Left ventricle myocardium inferior (tissue), 1 donor: ENCODE measurements around the gene CYP4V2. TPM values are rescaled to one million over a fixed set of nuclear protein-coding genes. Genes with fewer than 3 reads are reported as not detected.

Experiments used
- DNase-seq: peaks from one replicate; pipeline ENCODE4 v3.0.0-alpha.2; 2020
- H3K27ac ChIP-seq: fragments of 200-600 bp; replicated peaks from 2 replicates; pipeline ENCODE4 v1.8.0; 2021
- H3K27me3 ChIP-seq: fragments of 200-600 bp; 2 replicates; pipeline ENCODE4 v1.8.0; 2021; ENCODE audit warnings: low read depth
- H3K36me3 ChIP-seq: fragments of 200-600 bp; 2 replicates; pipeline ENCODE4 v1.8.0; 2021
- H3K4me1 ChIP-seq: fragments of 200-600 bp; 2 replicates; pipeline ENCODE4 v1.8.0; 2021
- H3K4me3 ChIP-seq: fragments of 200-600 bp; 2 replicates; pipeline ENCODE4 v1.8.0; 2021; ENCODE audit warnings: mild to moderate bottlenecking, moderate library complexity
- H3K9me3 ChIP-seq: fragments of 200-600 bp; replicated peaks from 2 replicates; pipeline ENCODE4 v1.8.0; 2021
- intact Hi-C: fragments of 100-400 bp; cut with micrococcal nuclease; formaldehyde crosslinking; loops from one replicate; pipeline ENCODE4 v1.11.0; 2022
- total RNA-seq: library from RNA; stranded (reverse); fragmentation: NEBNext Ultra II Directional; extraction: Animal tissue kit (Norgen Biotek cat#: 25700); gene quantifications from one replicate; pipeline ENCODE4 v1.2.1, GENCODE V29; 2021
- TF ChIP-seq, protein P1 (sequence below): fragments of 200-600 bp; IDR thresholded peaks from 2 replicates; pipeline ENCODE4 v1.8.0; 2021; ENCODE audit warnings: antibody characterized with exemption, mild to moderate bottlenecking, borderline replicate concordance
- donor health status: DM: no; HTN: yes; CAD: no; lungs with severe emphysema.

Gene CYP4V2
- total RNA-seq, 1 donor from 2014 or later = 24.9 TPM

DNA sequence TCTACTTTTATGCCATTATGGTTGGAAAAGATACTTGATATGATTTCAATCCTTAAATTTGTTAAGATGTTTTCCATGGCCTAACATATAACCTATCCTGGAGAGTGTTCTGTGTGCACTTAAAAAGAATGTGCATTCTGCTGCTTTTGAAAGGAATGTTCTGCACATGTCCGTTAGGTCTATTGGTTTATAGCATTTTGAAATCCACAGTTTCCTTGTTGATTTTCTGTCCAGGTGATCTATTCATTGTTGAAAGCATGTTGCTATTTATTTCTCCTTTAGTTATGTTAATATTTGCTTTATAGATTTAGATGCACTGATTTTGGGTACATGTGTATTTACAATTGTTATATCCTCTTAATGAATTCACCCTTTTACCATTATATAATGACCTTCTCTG, 30.3 kb downstream of the CYP4V2 start:
- no peak for DNase-seq
- no peaks in the 10 kb centered on the region for H3K27me3 ChIP-seq
- H3K9me3 ChIP-seq = peaks cover 20% of the 10 kb centered on the region
- TF ChIP-seq, protein P1, sequence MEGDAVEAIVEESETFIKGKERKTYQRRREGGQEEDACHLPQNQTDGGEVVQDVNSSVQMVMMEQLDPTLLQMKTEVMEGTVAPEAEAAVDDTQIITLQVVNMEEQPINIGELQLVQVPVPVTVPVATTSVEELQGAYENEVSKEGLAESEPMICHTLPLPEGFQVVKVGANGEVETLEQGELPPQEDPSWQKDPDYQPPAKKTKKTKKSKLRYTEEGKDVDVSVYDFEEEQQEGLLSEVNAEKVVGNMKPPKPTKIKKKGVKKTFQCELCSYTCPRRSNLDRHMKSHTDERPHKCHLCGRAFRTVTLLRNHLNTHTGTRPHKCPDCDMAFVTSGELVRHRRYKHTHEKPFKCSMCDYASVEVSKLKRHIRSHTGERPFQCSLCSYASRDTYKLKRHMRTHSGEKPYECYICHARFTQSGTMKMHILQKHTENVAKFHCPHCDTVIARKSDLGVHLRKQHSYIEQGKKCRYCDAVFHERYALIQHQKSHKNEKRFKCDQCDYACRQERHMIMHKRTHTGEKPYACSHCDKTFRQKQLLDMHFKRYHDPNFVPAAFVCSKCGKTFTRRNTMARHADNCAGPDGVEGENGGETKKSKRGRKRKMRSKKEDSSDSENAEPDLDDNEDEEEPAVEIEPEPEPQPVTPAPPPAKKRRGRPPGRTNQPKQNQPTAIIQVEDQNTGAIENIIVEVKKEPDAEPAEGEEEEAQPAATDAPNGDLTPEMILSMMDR = no peak
- H3K4me3 ChIP-seq = no peak overlapping the region
- H3K4me1 ChIP-seq = no peaks in the 10 kb centered on the region
- intact Hi-C loops = no loop called here
- no peak overlapping the region for H3K27ac ChIP-seq
- no peaks in the 10 kb centered on the region for H3K36me3 ChIP-seq

- H3K9me3 ChIP-seq = peaks cover 20% of the 10 kb centered on the region
- no peak overlapping the region for H3K4me3 ChIP-seq
- intact Hi-C loops = no loop called here
- no peaks in the 10 kb centered on the region for H3K27me3 ChIP-seq
- peaks cover 17% of the 10 kb centered on the region for H3K4me1 ChIP-seq
- no peaks in the 10 kb centered on the region for H3K36me3 ChIP-seq
- DNase-seq = no peak
- no peak overlapping the region for H3K27ac ChIP-seq
- TF ChIP-seq, protein P1 = no peak
Measured at GRCh38 chr4:186225848-186226247, 34.5 kb downstream of the CYP4V2 start.

DNA sequence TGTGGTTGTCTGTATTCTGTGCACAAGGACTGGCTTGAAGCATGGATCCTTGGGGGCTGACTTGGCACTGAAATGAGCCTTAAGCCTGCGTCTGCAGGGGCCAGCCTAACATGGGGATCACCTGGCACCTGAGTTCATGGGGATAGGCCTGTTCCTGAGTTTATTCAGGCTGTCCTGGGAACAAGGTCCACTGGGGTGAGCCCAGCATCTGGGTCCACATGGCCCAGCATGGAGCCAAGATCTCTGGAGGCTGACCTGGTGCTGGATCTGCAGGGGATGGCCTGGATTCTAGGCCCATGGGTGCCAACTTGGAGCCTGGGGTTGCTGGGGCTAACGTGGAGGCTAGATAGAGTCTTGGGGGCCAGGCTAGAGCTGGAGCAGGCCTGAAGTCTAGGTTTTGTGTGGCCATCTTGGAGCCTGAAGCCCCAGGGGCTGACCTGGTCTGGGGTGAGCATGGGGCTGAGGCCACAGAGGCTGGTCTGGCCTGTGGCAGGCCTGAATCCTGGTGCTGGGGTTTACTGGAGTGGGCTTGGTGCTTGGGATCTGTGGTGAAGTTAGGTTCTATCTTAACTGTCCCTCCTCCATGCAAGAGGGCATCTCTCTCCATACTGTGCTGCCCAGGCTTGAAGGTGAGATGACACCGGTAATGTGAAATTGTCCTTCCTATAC, 35.3 kb downstream of the CYP4V2 start:
- TF ChIP-seq, protein P1 = no peak
- H3K4me1 ChIP-seq = peaks cover 17% of the 10 kb centered on the region
- H3K4me3 ChIP-seq = no peak overlapping the region
- intact Hi-C loops = no loop called here
- H3K9me3 ChIP-seq = peaks cover 20% of the 10 kb centered on the region
- H3K27me3 ChIP-seq = no peaks in the 10 kb centered on the region
- DNase-seq = no peak
- no peaks in the 10 kb centered on the region for H3K36me3 ChIP-seq
- no peak overlapping the region for H3K27ac ChIP-seq

DNA sequence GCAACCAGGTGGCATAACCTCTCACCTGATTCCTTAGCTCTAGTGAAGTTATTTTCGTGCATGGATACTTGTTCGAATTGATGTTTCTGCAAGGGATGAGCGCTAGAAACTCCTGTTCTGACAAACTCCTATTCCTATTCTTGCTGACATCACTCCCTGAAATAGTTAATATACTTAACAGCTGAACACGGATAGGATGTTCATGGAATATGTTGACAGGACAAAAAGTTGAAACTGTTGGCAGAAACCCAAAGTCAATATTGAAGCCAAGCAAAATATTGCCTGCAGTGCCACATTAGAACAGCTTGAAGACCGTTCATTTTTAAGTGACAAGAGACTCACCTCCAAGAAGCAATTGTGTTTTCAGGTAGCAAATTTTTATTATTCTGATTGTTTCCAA, 35.9 kb downstream of the CYP4V2 start, which contains the start of gene KLKB1:
Gene KLKB1 (plus strand): TSS at position 287 of the 400 bp plus-strand sequence. CDS start 689 bp downstream, outside the sequence.
- H3K27ac ChIP-seq = no peak within 1 kb of the TSS
- H3K4me1 ChIP-seq = peaks cover 17% of the 10 kb centered on the region
- H3K4me3 ChIP-seq = peak within 1 kb of the TSS; percentile 39
- intact Hi-C loops = no loop called here
- DNase-seq = no peak
- H3K9me3 ChIP-seq = peaks cover 20% of the 10 kb centered on the region
- no peaks in the 10 kb centered on the region for H3K36me3 ChIP-seq
- no peaks in the 10 kb centered on the region for H3K27me3 ChIP-seq
- TF ChIP-seq, protein P1 = no peak

DNA sequence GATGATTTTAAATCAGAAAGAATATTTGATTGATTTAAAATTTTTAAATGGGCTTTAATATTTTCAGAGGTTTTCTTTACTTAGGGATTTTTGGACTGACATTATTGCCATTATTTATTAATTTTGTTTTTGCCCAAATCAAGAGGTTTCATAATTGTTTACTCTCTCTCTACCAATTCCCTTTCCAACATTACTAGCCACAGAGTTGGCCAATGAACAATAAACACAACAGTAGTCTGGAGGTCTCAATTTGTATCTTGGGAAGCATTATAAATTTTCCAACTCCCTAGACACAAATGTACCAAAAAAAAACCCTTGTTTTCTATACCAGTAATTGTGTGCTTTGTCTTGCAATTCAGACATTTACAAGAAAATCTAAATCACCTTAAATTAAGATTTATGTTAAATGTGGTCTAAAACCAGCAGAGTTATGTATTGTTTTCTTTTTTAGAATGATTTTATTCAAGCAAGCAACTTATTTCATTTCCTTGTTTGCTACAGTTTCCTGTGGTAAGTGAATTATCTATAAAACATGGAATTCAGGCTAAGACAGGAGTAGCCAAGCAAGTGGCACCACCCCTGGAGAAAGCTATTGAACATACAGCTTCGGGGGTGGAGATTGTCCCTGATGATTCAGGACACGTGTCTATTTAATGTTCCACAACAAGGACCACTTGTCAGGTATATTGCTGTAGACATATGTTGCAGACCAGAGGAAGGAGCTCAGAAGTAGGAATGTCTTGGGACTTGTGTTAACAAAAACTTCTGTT, 36.6 kb downstream of the CYP4V2 start:
- H3K27ac ChIP-seq = no peak overlapping the region
- no peaks in the 10 kb centered on the region for H3K27me3 ChIP-seq
- H3K36me3 ChIP-seq = no peaks in the 10 kb centered on the region
- DNase-seq = no peak
- H3K4me3 ChIP-seq = peak overlapping the region; percentile 39
- TF ChIP-seq, protein P1 = no peak
- H3K9me3 ChIP-seq = peaks cover 20% of the 10 kb centered on the region
- H3K4me1 ChIP-seq = peaks cover 17% of the 10 kb centered on the region
- intact Hi-C loops = no loop called here
